GM10266 (cell line): Measurements from ENCODE around the gene ZACN.
"Not testable (repeated sequence)": the region's sequence is repeated elsewhere in the genome, so short reads cannot be mapped to it uniquely, and the experiment has no call there.

Source experiments
- DNase-seq: peaks from one replicate; pipeline ENCODE4 v3.0.0; 2012; ENCODE audit errors: extremely low spot score
- TF ChIP-seq, protein P1 (sequence below): IDR thresholded peaks from 2 replicates; pipeline ENCODE4 v1.5.1; 2012; ENCODE audit warnings: mild to moderate bottlenecking, low read depth; ENCODE audit not compliant: control insufficient read depth, insufficient read depth; ENCODE audit errors: missing control alignments

Gene ZACN

DNA sequence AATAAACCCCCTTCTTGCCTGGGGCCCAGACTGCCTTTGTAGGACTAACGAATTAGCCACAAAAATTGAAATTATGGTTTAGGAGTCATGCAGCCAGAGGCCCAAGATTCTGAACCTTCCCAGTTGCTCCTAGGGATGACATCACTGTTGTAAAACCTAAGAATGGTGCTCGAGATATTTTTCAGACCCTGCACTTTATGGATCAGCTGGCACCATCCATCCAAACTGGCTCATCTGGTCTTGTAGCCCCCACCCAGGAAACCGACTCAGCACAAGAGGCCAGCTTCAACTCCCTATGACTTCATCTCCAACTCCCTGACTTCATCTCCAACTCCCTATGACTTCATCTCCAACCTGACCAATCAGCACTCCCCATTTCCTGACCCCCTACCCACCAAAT, 40.9 kb upstream of the ZACN start:
- no peak for DNase-seq

GRCh38 chr17:76039121-76039520, 39.9 kb upstream of the ZACN start:
- DNase-seq = no peak
- TF ChIP-seq, protein P1, sequence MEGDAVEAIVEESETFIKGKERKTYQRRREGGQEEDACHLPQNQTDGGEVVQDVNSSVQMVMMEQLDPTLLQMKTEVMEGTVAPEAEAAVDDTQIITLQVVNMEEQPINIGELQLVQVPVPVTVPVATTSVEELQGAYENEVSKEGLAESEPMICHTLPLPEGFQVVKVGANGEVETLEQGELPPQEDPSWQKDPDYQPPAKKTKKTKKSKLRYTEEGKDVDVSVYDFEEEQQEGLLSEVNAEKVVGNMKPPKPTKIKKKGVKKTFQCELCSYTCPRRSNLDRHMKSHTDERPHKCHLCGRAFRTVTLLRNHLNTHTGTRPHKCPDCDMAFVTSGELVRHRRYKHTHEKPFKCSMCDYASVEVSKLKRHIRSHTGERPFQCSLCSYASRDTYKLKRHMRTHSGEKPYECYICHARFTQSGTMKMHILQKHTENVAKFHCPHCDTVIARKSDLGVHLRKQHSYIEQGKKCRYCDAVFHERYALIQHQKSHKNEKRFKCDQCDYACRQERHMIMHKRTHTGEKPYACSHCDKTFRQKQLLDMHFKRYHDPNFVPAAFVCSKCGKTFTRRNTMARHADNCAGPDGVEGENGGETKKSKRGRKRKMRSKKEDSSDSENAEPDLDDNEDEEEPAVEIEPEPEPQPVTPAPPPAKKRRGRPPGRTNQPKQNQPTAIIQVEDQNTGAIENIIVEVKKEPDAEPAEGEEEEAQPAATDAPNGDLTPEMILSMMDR = no peak

More for the DNA sequence above, 40.9 kb upstream of the ZACN start:
- TF ChIP-seq, protein P1 = no peak

GRCh38 chr17:76040376-76040775, 38.6 kb upstream of the ZACN start:
- TF ChIP-seq, protein P1 = no peak
- DNase-seq = no peak

- DNase-seq = not testable (repeated sequence)
Measured at GRCh38 chr17:76042868-76043267, 36.1 kb upstream of the ZACN start.

- DNase-seq = not testable (repeated sequence)
Measured at GRCh38 chr17:76044475-76045007, 34.4 kb upstream of the ZACN start.

DNA sequence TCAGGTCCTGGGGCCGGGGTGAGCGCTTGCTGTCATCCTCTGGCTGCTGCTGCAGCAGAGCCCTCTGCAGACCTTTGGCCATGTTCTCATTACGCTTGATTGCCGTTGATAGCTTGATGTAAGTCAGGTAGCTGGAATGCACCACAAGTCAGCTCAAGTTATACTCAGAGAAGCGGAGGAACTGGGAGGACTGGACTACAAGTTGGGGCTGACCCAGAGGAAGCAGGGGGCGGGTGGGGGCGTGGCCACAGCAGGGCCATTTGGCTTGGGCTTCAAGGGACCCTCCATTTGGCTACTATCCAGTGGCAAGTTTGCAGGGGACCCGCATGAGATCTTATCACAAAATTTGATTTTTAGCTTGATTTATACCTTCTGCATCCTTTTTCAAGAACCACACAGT, 32.9 kb upstream of the ZACN start:
- TF ChIP-seq, protein P1 = no peak
- no peak for DNase-seq

GRCh38 chr17:76048025-76048605, 30.9 kb upstream of the ZACN start:
- TF ChIP-seq, protein P1 = no peak
- no peak for DNase-seq

- TF ChIP-seq, protein P1 = no peak
- no peak for DNase-seq
Measured at GRCh38 chr17:76048711-76049110, 30.3 kb upstream of the ZACN start.
